Suprapubic skin (tissue), 4 donors: Measurements from ENCODE around the gene ZNF81.

ENCODE experiments used
- EP300 ChIP-seq: sonication (generic); formaldehyde crosslinking; IDR thresholded peaks from one replicate; pipeline ENCODE4 v1.6.1; 2017; ENCODE audit warnings: antibody characterized with exemption
- POLR2A ChIP-seq, 2 donors: fragments of 450-650 bp; IDR thresholded peaks; one replicate each; pipeline ENCODE4 v1.6.1; 2017; ENCODE audit warnings: antibody characterized with exemption in 2 of 2, mild to moderate bottlenecking in 2 of 2, moderate library complexity in 2 of 2
- POLR2AphosphoS5 ChIP-seq, 3 donors: sonication (generic); formaldehyde crosslinking; IDR thresholded peaks; one replicate each; pipeline ENCODE4 v1.6.1; 2017; ENCODE audit warnings: antibody characterized with exemption in 3 of 3
- TF ChIP-seq, protein P1 (sequence below), 2 donors: fragments of 200-600 bp in 1 of 2; fragments of 450-650 bp in 1 of 2; sonication (generic) in 1 of 2; IDR thresholded peaks; one replicate each; pipeline ENCODE4 v1.5.1; 2016 to 2019; ENCODE audit warnings: antibody characterized with exemption in 2 of 2, mild to moderate bottlenecking in 1 of 2, moderate library complexity in 1 of 2

DNA sequence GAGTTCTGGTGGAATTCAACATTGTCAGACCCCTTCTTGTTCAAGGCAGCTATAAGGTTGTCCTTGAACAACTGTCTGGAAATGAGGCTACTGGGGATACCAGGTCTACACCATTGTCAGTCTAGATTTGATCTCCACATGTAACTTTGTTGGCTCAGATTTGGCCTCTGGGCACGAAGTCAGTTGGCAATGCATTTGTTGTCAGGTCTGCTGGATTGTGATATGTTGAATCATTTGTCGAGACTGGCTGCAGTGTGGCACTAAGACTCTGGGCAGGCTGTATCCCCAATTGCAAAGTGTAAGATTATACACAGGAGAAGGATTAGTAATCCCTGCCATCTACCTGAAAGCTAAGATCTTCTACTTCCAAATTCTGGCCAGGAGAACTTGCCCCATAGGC is 26.5 kb downstream of the ZNF81 start:
- TF ChIP-seq POLR2AphosphoS5 (IDR thresholded peaks at IDR 0.05) = no peak
- TF ChIP-seq, protein P1, sequence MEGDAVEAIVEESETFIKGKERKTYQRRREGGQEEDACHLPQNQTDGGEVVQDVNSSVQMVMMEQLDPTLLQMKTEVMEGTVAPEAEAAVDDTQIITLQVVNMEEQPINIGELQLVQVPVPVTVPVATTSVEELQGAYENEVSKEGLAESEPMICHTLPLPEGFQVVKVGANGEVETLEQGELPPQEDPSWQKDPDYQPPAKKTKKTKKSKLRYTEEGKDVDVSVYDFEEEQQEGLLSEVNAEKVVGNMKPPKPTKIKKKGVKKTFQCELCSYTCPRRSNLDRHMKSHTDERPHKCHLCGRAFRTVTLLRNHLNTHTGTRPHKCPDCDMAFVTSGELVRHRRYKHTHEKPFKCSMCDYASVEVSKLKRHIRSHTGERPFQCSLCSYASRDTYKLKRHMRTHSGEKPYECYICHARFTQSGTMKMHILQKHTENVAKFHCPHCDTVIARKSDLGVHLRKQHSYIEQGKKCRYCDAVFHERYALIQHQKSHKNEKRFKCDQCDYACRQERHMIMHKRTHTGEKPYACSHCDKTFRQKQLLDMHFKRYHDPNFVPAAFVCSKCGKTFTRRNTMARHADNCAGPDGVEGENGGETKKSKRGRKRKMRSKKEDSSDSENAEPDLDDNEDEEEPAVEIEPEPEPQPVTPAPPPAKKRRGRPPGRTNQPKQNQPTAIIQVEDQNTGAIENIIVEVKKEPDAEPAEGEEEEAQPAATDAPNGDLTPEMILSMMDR (IDR thresholded peaks at IDR 0.05) = no peak
- TF ChIP-seq EP300 = no peak
- no peak for TF ChIP-seq POLR2A (IDR thresholded peaks at IDR 0.05)
